KBM-7 (cell line): ENCODE data around the gene EPHA6.
"Not testable (repeated sequence)": the region's sequence is repeated elsewhere in the genome, so short reads cannot be mapped to it uniquely, and the experiment has no call there.

Source experiments
- DNase-seq: peaks from one replicate; pipeline ENCODE4 v3.0.0-alpha.2; 2015
- in situ Hi-C: fragments of 300-500 bp; cut with MboI; formaldehyde crosslinking; loops from 2 replicates; pipeline ENCODE4 v1.14.3; 2020; ENCODE audit warnings: low sequenced_read_pairs, low pct_unique_long_range_greater_than_20kb, mixed read lengths

The EPHA6 gene

DNA sequence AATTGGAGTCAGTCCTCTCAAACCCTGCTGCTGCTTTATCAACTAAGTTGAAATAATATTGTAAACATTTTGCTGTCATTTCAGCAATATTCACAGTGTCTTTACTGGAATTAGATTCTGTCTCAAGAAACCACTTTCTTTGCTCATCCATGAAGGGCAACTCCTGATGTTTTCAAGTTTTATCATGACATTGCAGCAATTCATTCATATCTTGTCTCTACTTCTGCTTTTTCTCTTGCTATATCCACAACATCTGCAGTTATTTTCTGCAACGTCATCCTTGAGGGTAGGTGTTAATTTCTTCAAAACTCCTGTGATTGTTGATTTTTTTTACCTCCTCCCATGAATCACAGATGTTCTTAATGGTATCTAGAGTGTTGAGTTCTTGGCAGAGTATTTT, 181.6 kb downstream of the EPHA6 start:
- in situ Hi-C loops, result no loop called here
- DNase-seq, result peak; percentile 40

DNA sequence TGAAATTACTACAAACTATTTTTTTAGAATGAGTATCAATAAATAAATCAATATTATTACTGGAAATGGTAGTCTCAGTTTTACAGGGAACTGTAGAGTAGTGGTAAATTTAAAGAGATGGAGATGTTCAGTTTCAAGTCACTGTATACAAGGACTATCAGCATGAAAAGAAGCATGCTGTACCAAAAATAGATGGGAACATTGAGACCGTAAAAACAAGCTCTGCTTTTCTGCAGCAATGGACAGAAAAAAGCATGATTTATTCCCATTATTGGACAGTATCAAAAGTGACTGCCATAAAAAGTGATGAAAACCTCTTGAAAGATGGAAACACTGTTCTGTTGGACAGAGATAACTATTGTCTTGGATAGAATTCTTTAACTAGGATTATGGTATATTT, 187.2 kb downstream of the EPHA6 start:
- in situ Hi-C loops, result no loop called here
- no peak for DNase-seq

DNA sequence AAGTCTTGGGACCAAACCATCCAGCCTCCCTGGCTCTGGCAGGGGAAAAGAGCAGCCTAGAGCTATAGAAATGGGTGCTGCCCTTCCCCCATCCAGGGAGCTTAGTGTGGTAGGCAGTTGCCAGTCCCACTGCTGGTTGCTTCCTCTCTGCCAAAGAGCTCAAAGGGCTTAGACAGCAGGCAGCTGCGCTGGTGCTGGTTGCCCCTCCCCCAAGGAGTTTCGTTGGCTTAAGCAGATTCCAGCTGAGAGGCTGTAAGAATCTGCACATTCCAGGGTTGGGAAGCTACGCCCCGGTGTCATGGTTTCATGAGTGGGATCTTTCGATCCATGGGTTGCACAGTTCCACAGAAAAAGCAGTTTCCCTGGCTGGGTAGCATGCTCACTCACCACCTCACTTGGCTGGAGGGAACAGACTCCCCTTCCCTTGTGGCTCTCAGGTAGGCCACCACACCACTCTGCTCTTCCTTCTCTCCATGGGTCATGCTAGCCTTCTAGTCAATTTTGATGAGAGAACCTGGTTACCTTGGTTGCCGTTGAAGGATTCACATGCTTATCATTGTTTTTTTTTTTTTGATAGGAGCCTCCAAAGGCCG, 195.1 kb downstream of the EPHA6 start:
- no peak for DNase-seq
- in situ Hi-C loops, result no loop called here

DNA sequence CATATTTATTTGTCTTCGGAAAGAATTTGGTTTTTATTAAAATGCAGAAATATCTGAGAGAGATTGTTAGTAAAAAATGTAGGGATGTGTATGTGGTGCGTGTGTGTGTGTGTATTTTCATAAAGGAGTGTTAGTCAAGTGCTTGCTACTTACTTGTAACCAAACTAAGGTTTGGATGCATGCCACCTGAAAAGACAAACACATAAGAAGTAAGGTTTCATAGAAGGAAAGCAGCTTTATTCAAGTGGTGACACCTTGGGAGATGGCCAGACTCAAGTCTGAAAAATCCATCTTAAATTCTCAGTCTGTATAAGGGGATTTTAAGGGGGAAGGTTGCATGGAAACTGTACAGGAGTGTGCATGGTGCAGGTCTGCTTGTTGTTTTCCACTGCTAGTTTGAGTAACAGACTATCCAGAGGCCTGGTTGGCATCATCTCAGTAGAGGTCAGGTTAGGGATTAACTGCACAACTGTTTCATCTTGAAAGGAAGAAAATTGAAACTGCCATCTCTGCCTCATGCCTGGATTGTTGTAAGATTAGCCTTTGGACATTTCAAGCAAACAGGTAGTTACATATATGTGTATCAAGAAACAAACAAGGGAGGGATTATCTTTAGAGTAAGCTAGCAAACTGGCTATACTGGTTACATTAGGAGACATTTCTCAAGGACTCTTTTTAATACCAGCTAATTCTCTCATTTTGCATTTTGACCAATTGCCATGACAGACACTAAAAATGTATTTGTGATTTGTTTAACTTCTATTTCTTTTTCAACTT, 196.7 kb downstream of the EPHA6 start:
- DNase-seq, result no peak
- in situ Hi-C loops, result no loop called here

DNA sequence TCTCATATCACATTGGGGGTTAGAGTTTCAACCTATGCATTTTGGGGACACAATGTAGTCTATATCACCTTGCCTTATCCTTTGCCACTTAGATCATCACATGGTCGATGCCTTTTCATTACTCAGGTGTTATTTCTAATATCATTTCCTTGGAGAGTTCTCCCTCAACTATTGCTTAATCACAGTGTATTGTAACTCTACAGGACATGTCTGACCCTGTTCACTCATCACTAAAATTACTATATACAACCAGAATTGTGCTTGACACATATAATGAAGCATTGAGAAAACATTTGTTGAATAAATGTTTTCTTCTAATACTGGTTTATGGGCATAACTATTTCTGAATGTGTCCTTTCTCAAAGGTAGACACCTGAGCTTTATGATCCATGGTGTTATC, 207.4 kb downstream of the EPHA6 start:
- no peak for DNase-seq
- in situ Hi-C loops, result no loop called here

DNA sequence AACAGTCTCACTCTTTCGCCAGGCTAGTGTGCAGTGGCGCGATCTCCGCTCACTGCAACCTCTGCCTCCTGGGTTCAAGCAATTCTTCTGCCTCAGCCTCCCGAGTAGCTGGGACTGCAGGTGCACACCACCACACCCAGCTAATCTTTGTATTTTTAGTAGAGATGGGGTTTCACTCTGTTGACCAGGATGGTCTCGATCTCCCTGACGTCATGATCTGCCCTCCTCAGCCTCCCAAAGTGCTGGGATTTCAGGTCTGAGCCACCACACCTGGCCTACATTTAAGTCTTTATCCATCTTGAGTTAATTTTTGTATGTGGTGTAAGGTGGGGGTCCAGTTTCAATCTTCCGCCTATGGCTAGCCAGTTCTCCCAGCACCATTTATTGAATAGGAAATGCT, 211.2 kb downstream of the EPHA6 start:
- in situ Hi-C loops, DNase-seq: not testable (repeated sequence)

DNA sequence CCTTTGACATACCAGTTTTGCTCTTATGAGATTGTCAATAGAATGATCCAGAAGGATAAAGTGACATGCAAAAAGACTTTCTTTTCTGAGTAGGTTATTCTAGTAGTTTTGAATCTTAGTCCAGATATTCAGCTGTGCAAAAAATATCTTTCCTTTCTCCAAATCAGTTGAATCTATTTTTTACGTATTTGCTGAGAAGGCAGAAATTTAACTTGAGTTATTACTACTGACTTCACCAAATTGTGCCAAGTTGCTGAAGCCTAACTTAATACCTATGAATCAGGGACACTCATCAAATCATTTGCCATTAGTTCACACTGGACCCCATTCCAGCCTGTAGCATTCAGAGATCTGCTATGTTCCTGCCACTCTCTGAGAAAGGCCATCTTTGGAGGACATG, 215.6 kb downstream of the EPHA6 start:
- no peak for DNase-seq
- in situ Hi-C loops, result no loop called here

DNA sequence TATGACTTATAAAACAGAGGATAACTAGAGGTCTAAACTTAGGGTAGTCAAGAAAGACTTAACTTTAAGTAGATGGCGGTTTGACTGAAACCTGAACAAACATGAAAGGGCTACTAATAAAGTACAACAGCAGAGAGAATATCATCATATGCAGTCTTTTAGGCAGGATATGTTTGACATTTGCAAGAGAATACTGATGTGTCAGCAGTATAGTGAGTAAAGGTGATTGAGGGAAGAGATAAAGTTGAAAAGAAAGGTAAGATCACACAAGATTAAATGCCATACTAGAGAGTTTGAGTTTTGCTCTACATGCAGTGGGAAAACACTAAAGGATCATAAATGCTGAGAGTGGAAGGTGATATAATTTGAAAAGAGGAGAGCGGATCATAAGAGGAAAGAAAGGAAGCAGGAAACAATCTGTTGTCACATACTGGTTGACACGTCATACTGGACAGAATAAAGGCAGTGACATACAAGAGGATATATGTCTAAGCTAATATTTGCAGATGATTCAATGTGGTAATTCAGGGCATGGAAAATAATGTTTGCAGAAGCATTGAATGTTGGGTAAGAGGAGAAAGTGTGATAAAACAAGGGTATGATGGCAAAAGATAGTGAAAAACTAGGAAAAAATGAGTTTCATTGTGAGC, 223.0 kb downstream of the EPHA6 start:
- no peak for DNase-seq
- in situ Hi-C loops, result no loop called here

DNA sequence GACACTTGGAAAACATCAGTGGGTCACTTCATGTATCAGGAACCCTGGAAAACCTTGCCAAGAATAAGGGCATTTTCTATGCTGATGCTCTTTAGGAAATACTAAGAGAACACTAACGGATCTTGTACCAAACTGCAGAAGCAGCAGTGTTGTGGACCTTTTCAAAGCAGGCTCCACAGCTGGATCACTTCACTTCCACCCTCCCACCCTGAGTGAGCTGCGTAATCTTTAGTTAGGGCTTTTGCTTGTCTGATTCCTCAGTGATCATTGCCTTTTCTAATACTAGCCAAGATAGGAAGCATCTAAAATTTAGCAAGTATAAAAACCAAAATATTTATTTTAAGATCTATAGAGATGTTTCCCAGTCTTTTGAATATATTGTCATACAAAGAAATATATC, 229.0 kb downstream of the EPHA6 start:
- DNase-seq, result no peak
- in situ Hi-C loops, result no loop called here

DNA sequence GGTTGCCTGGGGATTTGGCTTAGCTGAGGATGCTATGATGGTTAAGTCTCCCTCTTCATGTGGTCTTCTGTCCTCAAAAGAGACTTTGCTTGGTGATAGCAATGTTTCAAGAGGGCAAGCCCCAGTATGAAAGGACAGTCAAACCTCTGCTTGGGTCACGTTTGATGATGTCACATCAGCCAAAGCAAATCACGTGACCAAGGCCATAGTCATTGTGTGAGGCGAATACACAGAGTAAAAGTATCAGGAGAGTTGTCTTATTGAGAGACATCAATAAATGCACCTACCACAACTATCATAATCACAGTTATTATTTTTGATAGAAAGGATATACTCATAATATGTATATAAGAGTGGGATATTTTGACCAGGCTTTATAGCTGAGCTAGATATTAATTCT, 243.0 kb downstream of the EPHA6 start:
- in situ Hi-C loops, result no loop called here
- no peak for DNase-seq

DNA sequence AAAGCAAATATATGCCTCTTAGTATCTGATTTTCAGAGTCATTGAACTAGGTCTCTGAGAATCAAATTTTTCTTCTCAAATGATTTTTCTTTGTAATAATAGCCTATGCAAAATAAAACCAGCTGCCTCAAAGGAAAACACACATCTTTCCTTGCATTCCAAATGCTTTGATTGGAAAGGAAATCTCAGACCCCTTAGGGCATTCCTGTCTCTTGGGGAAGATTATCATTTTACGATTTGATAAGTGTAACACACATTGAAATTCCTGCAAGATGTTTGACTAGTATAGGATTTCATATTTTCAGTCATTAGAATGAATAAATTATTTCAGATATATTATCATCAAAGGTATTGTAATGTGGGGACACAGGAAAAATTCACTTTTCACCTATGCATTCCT, 244.8 kb downstream of the EPHA6 start:
- in situ Hi-C loops, result no loop called here
- no peak for DNase-seq

DNA sequence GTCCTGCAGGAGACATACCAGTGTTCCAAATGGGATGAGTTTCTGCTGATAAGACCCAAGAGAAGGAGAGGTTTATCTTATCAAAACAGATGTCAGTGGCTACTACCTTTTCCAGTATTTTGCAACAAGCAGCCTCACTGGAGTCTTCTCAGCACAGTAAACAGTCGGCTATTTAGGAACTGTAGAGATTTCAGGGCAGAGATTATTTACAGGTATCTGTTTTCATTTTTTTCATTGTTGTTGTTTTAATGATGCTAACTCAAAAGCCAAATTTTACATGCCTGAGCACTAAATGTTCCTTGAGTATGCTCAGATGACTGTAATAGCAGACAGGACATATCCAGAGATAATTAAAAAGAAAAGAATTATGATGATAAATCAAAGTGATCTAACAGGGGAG, 252.1 kb downstream of the EPHA6 start:
- in situ Hi-C loops, result no loop called here
- DNase-seq, result no peak

DNA sequence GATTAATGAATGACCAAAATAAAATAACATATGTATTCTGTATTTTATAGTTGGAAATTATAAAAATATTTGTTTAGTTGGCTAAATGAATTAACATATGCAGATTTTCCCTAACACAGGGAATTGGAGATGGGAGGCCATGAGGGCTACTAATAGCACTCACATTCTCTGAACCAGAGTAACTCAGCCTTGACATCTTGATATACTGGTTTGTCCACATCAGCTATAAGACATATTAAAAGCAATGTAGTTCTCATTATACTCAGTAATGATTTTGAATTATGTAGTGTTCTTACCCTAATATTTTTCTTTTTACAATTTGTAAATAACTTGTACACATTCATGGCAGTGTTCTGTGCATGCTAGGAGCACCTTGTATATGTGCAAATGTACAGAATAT, 255.9 kb downstream of the EPHA6 start:
- no peak for DNase-seq
- in situ Hi-C loops, result no loop called here

DNA sequence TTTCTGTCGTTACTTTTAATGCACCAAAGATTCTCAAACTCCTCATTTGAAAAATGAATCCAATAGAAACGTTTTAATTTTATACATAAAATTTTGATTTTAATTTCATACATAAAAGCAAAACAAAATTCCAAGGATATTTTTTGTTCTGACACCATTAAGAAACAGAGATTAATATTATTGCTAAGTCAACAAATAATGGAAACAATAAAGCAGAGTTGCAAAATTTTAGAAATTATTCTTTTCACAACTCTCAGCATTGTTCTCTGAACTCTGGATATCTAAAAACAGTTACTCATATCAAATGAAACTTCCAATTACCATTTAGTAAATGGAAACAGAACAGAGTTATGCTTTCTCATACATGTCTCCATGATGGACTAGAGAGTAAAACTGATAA, 260.2 kb downstream of the EPHA6 start:
- in situ Hi-C loops, result no loop called here
- no peak for DNase-seq

DNA sequence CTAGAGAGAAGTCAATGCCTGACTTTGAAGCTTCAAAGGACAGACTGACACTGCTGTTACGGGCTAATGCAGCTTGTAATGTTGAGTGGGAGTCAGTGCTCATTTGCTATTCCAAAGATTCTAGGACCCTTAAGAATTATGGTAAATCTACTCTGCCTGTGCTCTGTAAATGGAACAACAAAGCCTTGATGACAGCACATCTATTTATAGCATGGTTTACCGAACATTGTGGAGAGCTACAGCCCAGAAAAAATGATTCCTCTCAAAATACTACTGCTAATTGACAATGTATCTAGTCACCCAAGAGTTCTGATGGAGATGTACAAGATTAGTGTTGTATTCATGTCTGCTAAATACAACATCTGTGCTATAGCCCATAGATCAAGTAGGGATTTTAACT, 262.3 kb downstream of the EPHA6 start:
- DNase-seq, result no peak
- in situ Hi-C loops, result no loop called here

DNA sequence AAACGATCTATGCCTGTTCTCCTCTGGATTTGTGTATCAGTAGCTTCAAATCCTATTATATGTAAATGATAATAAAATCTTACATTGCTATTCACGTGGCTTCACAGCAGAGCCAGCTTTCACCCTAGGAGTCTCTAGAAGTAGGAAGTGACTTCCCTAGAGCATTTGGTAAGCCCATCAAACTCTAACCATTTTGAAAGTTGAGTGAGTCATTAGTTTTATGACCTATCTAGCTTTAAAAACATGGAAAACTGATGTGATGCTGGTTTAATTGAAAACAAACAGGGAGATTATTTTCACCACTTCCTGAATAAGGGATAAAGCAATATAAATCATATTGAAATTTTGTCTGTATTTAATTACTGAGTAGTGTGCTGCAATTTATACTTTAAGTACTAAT, 275.2 kb downstream of the EPHA6 start:
- DNase-seq, result no peak
- in situ Hi-C loops, result no loop called here

DNA sequence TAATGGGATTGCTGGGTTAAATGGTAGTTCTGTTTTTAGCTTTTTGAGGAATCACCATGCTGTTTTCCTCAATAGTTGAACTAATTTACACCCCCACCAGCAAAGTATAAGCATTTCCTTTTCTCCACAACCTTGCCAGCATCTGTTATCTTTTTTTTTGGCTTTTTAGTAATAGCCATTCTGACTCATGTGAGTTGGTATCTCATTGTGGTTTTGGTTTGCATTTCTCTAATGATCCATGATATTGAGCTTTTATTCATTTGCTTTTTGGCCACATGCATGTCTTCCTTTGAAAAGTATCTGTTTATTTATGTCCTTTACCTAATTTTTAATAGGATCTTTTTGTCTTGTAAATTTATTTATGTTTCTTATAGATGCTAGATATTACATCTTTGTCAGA, 288.2 kb downstream of the EPHA6 start:
- DNase-seq, result no peak
- in situ Hi-C loops, result no loop called here

DNA sequence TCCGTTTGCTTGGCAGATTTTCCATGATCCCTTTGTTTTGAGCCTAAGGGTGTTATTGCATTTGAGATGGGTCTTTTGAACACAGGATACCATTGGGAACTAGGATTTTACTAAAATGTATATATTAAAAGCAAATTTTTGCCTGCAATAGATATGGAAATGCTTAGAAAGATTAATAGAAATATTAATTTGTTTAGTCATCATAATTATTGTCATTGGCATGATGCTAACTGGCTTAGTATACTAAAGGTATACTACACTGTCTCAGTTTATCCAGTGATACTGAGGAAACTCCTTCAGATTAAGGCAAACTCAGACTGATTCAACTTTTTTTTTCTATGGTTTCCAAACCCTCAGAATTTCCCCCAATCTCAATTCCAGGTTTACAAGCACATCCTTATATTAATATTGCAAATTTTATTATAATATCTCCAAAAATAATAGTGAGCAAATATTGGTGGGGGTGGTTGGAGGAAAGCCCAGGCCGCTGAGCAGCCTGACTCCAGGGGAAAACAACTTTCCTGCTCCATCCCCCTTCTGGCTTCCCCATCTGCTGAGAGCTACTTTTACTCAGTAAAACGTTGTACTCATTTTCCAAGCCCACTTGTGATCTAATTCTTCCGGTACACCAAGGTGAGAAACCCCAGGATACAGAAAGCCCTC, 291.7 kb downstream of the EPHA6 start:
- DNase-seq, result no peak
- in situ Hi-C loops, result no loop called here

DNA sequence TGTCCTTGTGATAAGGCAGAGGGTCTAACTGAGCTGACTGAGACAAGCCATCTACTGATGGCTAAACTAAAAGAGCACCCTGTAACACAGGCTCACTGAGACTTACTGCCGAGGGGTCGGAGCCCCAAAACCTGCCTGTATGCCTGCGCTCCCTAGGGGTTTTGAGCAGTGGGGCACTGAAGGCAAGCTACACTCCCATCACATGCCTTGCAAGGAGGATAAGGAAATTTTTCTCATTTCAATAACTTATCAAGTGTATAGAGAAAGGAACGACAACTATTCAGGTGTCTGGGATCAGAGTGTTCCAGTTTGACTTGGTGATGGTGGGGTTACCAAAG, 292.2 kb downstream of the EPHA6 start:
- in situ Hi-C loops, result no loop called here
- no peak for DNase-seq

DNA sequence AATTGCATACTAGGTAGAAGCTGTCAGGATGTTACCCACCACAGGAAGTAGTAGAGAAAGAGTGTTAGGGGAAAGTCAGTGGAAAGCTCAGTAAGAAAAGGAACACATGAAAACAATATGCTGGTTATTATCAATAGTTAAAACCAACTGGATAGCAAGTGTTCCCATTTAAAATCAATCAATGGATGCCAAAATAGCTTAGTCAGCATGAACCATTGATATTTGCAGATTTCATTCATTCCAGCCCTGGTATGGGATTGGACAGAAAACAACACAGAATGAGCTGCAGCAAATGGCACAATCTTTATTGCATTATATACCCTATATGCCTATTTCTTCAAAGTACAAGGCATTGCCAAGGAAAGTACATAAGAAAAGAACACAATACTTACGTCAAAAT, 293.7 kb downstream of the EPHA6 start:
- in situ Hi-C loops, result no loop called here
- DNase-seq, result no peak
